MCF 10A (cell line): ENCODE data around the gene RGMA. TPM values are rescaled to one million over a fixed set of nuclear protein-coding genes. Genes with fewer than 3 reads are reported as not detected.

ENCODE experiments used
- BruUV-seq: library from RNA; stranded (reverse); fragments of 400-500 nt; replicated peaks from 2 replicates; lab custom pipeline; 2021; lab: Mats Ljungman, UMichigan
- CTCF ChIA-PET: fragments of 300-600 bp; sonication (Branson Sonifier 250); formaldehyde crosslinking; extraction: SDS; loops from one replicate; lab custom pipeline; 2021; ENCODE audit warnings: antibody characterized with exemption, inconsistent platforms; lab: Yijun Ruan, JAX
- POLR2A ChIA-PET: fragments of 300-600, 350-650 bp; sonication (Branson Sonifier 250); formaldehyde crosslinking; extraction: SDS; loops from one replicate; lab custom pipeline; 2020; ENCODE audit warnings: antibody characterized with exemption, inconsistent platforms; lab: Yijun Ruan, JAX
- DNase-seq: peaks from one replicate; pipeline ENCODE4 v3.0.0-alpha.2; 2018; ENCODE audit not compliant: unreplicated experiment
- H3K27ac Mint-ChIP-seq: one replicate; pipeline ENCODE4 v1.8.0; 2022; ENCODE audit warnings: mild to moderate bottlenecking, low read depth, mixed read lengths; ENCODE audit not compliant: unreplicated experiment
- H3K27me3 Mint-ChIP-seq: one replicate; pipeline ENCODE4 v1.8.0; 2022; ENCODE audit warnings: mixed read lengths; ENCODE audit not compliant: insufficient read depth, unreplicated experiment
- H3K36me3 Mint-ChIP-seq: one replicate; pipeline ENCODE4 v1.8.0; 2022; ENCODE audit warnings: mild to moderate bottlenecking, moderate library complexity, mixed read lengths; ENCODE audit not compliant: insufficient read depth, unreplicated experiment
- H3K4me1 Mint-ChIP-seq: one replicate; pipeline ENCODE4 v1.8.0; 2022; ENCODE audit warnings: mixed read lengths; ENCODE audit not compliant: insufficient read depth, unreplicated experiment
- H3K4me3 Mint-ChIP-seq: one replicate; pipeline ENCODE4 v1.8.0; 2022; ENCODE audit warnings: mild to moderate bottlenecking, moderate library complexity, mixed read lengths; ENCODE audit not compliant: unreplicated experiment
- H3K9me3 Mint-ChIP-seq: one replicate; pipeline ENCODE4 v1.8.0; 2022; ENCODE audit warnings: mixed read lengths; ENCODE audit not compliant: unreplicated experiment
- CTCF ChIP-seq: fragments of 200-600 bp; IDR thresholded peaks from one replicate; pipeline ENCODE4 v1.8.0; 2022; ENCODE audit warnings: antibody characterized with exemption, mild to moderate bottlenecking; ENCODE audit not compliant: unreplicated experiment
- intact Hi-C: fragments of 100-400 bp; cut with micrococcal nuclease; formaldehyde crosslinking; loops from 2 replicates; pipeline ENCODE4 v1.14.1; 2022
- total RNA-seq: library from RNA; stranded (reverse); gene quantifications from 2 replicates; pipeline ENCODE4 v1.2.3, GENCODE V29; 2022

The RGMA gene
- total RNA-seq, 1 experiment from 2014 or later: 0.51 TPM

DNA sequence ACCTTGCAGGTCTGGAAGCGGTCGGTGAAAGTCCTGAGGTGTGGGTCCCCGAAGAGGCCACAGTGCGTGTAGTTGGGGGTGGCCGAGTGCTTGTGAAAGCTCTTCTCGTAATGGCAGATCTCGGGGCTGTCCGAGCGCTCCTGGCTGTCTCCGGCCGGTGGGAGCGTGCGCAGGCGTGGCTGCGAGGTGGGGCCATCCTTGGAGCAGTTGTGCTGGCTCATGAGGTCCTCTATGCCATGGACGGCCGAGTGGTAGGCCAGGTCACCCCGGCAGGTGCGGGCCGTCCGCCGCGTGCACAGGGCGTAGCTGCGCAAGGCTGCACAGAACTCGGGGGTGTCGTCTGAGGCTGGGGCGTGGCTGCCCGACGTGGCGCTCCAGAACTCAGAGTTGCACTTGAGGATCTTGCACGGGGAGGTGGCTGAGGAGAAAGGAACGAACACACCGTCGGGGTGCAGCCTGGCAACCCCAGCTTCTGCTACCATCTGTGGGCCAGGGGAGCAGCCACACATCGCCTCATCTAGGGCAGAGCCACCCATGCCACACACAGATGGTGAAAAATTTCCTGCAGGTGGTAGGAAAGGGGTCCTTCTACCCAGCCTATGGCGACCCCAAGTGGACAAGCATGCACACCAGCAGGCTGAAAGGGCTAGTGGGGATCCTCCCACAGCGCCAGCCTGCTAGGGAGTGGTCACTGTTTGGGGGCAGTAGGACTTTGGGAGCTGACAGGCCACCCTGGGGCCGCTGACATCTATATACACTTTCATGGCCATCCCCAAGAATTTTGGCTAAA, 36.7 kb downstream of the RGMA start:
- no peak overlapping the region for H3K27ac Mint-ChIP-seq
- TF ChIP-seq CTCF: no peak
- no peaks in the 10 kb centered on the region for H3K9me3 Mint-ChIP-seq
- DNase-seq: no peak
- CTCF ChIA-PET: interaction anchor here (0.8 kb wide), 1 partner anchor 924 kb away, joined by 5 read pairs; no protein-coding TSS in a partner anchor
- H3K4me1 Mint-ChIP-seq: peaks cover 7% of the 10 kb centered on the region
- H3K27me3 Mint-ChIP-seq: no peaks in the 10 kb centered on the region
- H3K36me3 Mint-ChIP-seq: no peaks in the 10 kb centered on the region
- POLR2A ChIA-PET: no interaction called here
- intact Hi-C loops: no loop called here
- no TSS peak for BruUV-seq
- H3K4me3 Mint-ChIP-seq: no peak overlapping the region

DNA sequence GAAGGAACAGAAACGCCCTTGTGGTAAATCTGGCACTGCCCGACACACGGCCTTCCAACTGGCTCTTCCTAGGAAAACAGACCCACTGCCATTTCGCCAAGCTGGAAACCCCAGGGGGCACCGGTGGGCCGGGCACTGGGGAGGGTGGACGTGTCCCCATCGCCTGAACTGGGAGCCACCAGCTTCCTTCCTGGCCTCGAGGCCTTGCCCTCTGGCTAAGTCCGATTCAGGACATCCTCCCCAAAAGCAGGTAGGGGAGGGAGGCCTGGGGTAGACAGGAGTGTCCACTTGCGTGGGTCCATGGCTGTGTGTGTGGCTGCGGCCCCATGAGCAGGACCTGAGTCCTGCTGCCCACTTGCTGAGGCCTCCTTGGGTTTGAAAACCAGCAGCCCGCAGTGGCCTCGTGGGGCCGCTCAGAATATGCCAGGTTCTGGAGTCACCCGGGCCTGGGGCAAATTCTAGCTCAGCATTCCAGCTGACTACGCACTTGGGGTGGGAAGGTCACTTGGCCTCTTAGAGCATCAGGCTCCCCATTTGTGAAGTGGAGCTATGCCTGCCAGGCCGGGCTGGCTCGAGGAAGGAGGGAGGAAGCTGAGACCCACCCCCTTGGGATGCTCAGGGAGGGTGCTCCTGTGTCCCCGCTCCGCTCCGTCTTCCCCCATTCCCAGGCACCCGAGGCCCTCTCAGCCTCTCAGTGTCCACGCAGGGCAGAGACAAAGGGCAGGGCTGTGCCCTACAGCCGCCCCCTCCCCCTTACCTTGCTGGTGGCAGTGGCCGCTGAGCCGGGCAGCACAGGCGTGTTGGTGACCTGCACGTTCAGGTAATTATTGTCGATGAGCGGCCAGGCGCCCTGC, 37.5 kb downstream of the RGMA start:
- DNase-seq: no peak
- H3K36me3 Mint-ChIP-seq: no peaks in the 10 kb centered on the region
- H3K4me1 Mint-ChIP-seq: peaks cover 7% of the 10 kb centered on the region
- ChIA-PET POLR2A (no interaction called here), CTCF (interaction anchor here (0.6 to 0.8 kb wide), 3 partner anchors 17 to 924 kb away, joined by 3 to 5 read pairs (median 3); no protein-coding TSS in a partner anchor)
- intact Hi-C loops: no loop called here
- H3K27ac Mint-ChIP-seq: no peak overlapping the region
- peaks cover under 1% of the 10 kb centered on the region for H3K9me3 Mint-ChIP-seq
- no TSS peak for BruUV-seq
- H3K4me3 Mint-ChIP-seq: no peak overlapping the region
- TF ChIP-seq CTCF: no peak
- no peaks in the 10 kb centered on the region for H3K27me3 Mint-ChIP-seq

GRCh38 chr15:93050648-93051047, 38.4 kb downstream of the RGMA start:
- POLR2A ChIA-PET: no interaction called here
- H3K27me3 Mint-ChIP-seq: no peaks in the 10 kb centered on the region

More at GRCh38 chr15:93050648-93051047, 38.4 kb downstream of the RGMA start:
- no peaks in the 10 kb centered on the region for H3K36me3 Mint-ChIP-seq
- no TSS peak for BruUV-seq
- intact Hi-C loops: no loop called here
- H3K4me3 Mint-ChIP-seq: no peak overlapping the region
- no peak for TF ChIP-seq CTCF
- H3K27ac Mint-ChIP-seq: no peak overlapping the region
- peaks cover 9% of the 10 kb centered on the region for H3K9me3 Mint-ChIP-seq
- CTCF ChIA-PET: interaction anchor here (0.8 kb wide), 1 partner anchor 18 kb away, joined by 3 read pairs; no protein-coding TSS in a partner anchor
- no peak for DNase-seq
- peaks cover 7% of the 10 kb centered on the region for H3K4me1 Mint-ChIP-seq
